ENCODE measurements around the gene NLRP9. TPM values are rescaled to one million over a fixed set of nuclear protein-coding genes. Genes with fewer than 3 reads are reported as not detected.

The NLRP9 gene
- total and polyA plus RNA-seq, 8 donors, result 0.08 TPM; not detected in 7

DNA sequence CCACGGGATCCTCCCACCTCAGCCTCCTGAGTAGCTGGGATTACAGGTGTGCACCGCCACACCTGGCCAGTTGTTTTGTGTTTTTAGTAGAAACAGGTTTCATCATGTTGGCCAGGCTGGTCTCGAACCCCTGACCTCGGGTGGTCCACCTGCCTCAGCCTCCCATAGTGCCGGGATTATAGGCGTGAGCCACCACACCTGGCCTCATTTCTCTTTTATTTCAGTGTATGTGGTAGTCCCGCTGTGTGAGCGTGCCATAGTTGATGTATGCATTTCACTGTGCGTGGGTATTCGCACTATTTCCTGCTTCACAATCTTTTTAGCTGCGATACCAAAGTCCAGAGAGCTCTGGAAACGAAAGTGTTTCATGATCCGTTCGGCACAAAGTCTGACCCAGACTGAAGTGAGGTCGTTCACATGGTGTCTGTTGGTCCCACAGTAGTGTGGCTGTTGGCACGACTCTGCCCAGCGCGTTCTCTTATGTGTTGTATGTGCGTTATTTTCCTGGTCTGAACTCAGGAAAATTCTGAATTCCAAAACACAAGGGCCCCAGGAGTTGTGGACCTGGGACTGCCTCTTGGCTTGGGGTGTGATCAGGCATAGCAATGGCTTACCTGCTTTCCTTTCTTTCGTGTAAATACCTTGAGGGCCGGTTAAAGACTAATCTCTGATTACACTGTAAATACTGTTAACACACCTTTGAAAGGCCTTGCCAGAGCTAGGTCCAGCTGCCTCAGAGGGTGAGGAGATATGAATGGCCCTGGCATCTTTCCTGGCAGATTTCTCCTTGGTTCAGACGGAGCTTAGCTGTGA lies 54.5 kb downstream of the NLRP9 start:
- no peaks in the 10 kb centered on the region for H3K27me3 ChIP-seq
- peaks cover 0 to 100% of the 10 kb centered on the region in 2 donors for H3K36me3 ChIP-seq
- peak overlapping the region in 1 of 2 donors; percentile 57 for H3K27ac ChIP-seq
- no peak for TF ChIP-seq CTCF (IDR thresholded peaks at IDR 0.05)
- H3K4me1 ChIP-seq, result peaks cover 0 to 43% of the 10 kb centered on the region in 2 donors
- intact Hi-C loops (cut with DNase I), result no loop called here
- no peaks in the 10 kb centered on the region for H3K9me3 ChIP-seq
- H3K4me3 ChIP-seq, result no peak overlapping the region
- peak; percentile 95 for ATAC-seq
- DNase-seq, result peak in 3 of 4 donors; percentile 25 to 68 (median 54)

DNA sequence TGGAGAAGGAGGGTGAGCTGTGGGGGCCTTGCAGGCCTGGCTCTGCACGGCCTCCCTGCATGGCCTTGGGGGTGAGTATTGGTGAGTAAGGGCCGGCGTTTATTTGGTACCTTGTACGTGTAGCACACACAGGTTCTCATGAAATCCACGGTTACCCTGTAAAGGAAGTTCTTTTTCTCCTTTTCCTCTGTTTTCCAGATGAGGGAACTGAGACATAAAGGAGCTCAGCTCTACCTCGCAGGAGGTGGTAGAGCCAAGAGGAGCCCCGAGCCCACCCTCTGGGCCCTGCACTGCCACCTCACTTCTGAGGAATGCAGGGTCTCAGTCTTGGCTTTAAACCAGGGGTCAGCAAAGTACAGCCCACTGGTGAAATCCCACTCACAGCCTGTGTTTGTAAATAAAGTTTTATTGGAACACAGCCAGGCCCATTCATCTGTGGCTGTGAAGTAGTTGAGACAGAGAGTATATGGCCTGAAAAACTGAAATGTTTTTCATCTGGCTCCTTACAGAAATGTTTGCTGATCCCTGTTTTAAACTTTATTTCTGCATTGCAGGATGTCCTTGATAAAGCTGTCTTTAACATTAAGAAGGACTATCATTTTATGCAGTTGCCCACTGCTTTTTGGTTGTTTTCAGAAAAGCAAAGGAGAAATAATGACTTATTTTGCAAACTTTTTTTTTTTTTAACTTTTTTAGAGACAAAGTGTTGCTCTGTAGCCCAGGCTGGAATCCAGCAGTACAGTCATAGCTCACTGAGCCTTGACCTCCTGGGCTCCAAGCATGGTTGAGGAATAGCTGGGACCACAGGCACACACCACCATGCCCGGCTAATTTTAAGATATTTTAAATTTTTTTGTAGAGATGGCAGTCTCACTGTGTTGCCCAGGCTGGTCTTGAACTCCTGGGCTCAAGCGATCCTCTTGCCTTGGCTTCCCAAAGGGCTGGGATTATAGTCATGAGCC lies 56.8 kb downstream of the NLRP9 start:
- Histone ChIP-seq H3K9me3 (no peaks in the 10 kb centered on the region), H3K4me1 (peaks cover 11 to 65% of the 10 kb centered on the region in 2 donors), H3K27ac (no peak overlapping the region), H3K27me3 (no peaks in the 10 kb centered on the region), H3K36me3 (peaks cover 0 to 86% of the 10 kb centered on the region in 2 donors), H3K4me3 (no peak overlapping the region)
- peak in 1 of 4 donors; percentile 27 for DNase-seq
- no peak for TF ChIP-seq CTCF (IDR thresholded peaks at IDR 0.05)
- intact Hi-C loops (cut with DNase I), result no loop called here
- no peak for ATAC-seq

DNA sequence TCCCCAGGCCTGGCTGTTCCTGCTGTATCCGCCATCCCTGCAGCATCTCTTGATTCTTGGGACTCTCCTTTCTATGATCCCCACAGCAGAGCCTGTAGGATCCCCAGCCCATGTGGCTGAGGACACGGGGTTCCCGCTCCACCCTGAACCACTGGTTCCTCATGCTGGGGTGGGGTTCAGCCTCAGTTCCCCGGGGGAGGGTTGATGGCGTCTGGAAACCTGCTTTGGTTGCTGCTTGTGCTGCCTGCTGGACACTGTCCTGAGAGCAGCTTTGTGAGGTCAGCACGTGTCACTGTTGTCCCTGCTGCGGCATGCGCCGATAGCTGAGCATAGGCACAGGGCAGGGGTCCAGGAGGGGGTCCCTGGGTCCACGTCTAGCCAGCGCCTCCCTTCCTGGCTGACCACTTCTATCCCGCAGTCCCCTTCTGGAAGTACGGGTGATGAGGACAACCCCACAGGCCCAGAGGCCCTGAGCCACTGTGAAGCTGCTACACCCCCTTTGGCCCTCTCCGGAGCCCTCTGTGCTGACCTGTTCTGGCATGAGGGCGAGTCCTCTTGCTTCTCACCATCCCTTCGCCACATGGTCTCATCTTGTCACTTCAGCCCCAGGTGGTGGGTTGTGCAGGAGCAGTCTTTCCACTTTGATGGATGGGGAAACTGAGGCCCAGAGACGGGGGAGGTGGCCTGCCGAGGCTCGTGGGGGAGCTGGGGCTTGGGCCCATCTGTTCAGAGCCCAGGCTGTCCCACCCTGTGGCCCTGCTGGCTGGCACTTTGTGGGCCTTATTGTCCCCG lies 57.7 kb downstream of the NLRP9 start:
- peaks cover 0 to 77% of the 10 kb centered on the region in 2 donors for H3K36me3 ChIP-seq
- H3K9me3 ChIP-seq, result no peaks in the 10 kb centered on the region
- intact Hi-C loops (cut with DNase I), result no loop called here
- H3K4me1 ChIP-seq, result peaks cover 17 to 69% of the 10 kb centered on the region in 2 donors
- ATAC-seq (no peak), DNase-seq (peak in 1 of 4 donors; percentile 60)
- no peak overlapping the region for H3K4me3 ChIP-seq
- no peak overlapping the region for H3K27ac ChIP-seq
- TF ChIP-seq CTCF (IDR thresholded peaks at IDR 0.05), result no peak
- H3K27me3 ChIP-seq, result no peaks in the 10 kb centered on the region

DNA sequence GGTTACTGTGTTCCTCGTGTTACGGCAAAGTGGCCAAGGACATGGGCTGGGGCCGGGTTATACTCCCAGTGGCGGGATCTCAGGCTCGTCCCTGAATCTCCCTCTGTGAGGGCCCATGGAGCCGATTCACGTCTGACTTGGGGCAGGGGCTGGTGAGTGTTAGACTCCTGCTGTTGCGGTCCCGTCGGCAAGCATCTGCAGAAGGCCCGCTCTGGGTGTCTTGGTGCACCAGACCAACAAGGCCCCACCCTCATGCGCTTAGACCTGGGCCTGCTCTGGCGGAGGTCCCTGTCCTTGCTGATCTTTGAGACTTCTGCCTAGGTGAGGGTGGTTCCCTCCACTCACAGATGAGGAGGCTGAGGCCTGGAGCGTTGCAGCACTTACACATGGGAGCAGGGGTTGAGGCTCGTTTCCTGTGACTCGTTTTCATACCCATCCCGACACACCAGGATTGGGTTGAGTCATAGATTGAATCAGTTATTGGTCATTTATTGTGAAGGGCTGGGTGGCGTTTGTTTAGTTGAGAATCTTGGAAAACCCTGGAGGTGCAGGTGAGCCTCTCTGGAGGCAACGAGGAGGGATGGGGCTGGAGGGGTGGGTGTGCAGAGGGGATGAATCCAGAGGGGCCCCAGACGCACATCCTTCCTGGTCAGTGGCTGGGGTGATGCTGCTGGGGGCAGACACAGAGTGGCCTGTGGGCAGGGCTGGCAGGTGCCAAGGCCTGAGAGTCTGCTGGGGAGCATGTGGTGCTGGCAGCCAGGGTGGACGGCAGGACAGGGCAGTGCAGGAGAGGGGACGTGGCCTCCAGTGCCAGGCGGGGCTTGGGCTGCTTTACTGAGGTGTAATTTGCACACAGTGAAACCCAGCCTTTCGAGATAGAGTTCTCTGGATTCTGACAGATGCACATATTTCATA lies 58.6 kb downstream of the NLRP9 start:
- no peak for TF ChIP-seq CTCF (IDR thresholded peaks at IDR 0.05)

More for the DNA sequence above, 58.6 kb downstream of the NLRP9 start:
- Histone ChIP-seq H3K36me3 (peaks cover 0 to 68% of the 10 kb centered on the region in 2 donors), H3K4me1 (peaks cover 17 to 64% of the 10 kb centered on the region in 2 donors), H3K27me3 (no peaks in the 10 kb centered on the region), H3K4me3 (no peak overlapping the region), H3K27ac (no peak overlapping the region), H3K9me3 (no peaks in the 10 kb centered on the region)
- intact Hi-C loops (cut with DNase I), result no loop called here
- ATAC-seq (no peak), DNase-seq (peak in 1 of 4 donors; percentile 65)
